Left renal cortex interstitium (tissue), 4 donors: ENCODE measurements around the gene PBX2. TPM values are rescaled to one million over a fixed set of nuclear protein-coding genes. Genes with fewer than 3 reads are reported as not detected.
"Not testable (repeated sequence)": the region's sequence is repeated elsewhere in the genome, so short reads cannot be mapped to it uniquely, and the experiment has no call there.

Experiments
- DNase-seq, 4 donors: peaks; one replicate each; pipeline ENCODE4 v3.0.0-alpha.2; 2013; ENCODE audit warnings: low read depth in 4 of 4, low spot score in 2 of 4, missing footprints in 1 of 4
- polyA plus RNA-seq, 4 donors: library from polyadenylated mRNA; unstranded; fragments of 120-200 nt; gene quantifications; one replicate each; pipeline ENCODE4 v1.2.1, GENCODE V29; 2013; ENCODE audit not compliant: insufficient read length in 4 of 4

PBX2 gene
- polyA plus RNA-seq, 4 donors: 150 to 221 (median 179) TPM

- no peak for DNase-seq
These were observed 37.9 kb downstream of the PBX2 start, which contains the start of gene PRRT1 for GRCh38 chr6:32151863-32152768. Gene PRRT1 (minus strand): TSS chr6:32151939. CDS start chr6:32151827, 112 bp downstream.

DNA sequence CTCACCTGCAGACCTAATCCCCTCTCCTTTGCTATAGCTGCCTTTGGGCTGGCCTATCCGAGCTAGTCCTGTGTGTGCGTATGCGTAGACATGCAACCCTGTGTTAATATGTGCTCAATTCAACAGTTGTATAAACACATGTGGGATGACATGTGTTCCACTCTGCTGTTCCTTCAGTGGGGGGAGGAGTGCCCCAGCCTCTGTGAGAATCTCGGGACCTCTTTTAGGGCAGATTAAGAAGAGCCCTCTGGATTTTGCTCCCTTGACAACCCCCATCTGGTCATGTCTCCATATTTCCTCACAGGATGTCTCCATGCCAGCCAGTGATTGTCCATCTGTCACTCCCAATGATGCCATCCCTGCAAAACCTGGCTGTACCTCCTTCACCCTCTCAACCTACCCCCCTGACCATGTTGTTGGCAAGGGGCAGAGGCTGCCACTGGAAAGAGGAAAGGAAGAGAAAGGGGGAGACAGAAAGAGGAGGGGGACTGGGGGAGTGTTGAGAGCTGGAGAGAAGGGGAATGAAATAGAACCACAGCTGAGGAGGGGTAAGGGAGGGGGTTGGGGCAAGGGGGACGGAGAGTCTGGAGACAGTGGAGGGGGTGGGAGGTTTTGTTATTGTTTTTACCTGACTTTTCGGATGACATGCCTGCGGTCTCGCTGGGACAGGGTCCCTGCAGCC, 38.7 kb downstream of the PBX2 start:
- no peak for DNase-seq

- DNase-seq: no peak
These were observed 39.8 kb downstream of the PBX2 start for GRCh38 chr6:32149932-32150870.

DNA sequence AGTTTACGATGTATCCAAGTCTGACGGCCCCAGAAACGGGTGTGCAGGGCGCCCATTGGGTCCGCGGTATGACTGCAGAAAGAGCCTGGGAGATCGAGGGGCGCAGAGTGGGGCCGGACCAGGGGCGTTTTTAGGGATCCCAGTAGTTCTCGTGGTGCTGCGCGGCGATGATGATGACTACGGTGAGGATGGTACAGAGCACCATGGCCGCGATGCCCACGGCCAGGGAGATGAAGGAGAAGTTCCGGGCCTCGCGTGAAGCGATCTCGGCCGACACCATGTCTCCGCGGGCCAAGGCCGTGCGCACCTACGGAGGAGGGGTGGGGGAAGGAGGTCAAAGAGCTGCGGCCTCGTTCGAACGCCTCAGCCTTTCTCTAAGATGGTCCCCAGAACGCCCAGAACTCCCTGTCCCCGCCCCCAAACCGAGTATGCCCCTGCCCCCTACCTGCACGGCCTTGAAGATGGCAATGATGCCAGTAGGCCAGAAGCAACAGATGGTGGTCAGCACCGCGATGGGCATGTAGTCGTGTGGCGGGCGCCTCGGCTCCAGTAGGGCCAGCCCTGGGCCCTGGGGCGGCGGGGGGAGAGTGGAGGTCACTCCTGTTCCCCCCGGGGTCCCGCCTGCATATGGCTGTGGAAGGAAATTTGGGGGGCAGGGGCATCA, 40.8 kb downstream of the PBX2 start:
- DNase-seq: no peak

DNA sequence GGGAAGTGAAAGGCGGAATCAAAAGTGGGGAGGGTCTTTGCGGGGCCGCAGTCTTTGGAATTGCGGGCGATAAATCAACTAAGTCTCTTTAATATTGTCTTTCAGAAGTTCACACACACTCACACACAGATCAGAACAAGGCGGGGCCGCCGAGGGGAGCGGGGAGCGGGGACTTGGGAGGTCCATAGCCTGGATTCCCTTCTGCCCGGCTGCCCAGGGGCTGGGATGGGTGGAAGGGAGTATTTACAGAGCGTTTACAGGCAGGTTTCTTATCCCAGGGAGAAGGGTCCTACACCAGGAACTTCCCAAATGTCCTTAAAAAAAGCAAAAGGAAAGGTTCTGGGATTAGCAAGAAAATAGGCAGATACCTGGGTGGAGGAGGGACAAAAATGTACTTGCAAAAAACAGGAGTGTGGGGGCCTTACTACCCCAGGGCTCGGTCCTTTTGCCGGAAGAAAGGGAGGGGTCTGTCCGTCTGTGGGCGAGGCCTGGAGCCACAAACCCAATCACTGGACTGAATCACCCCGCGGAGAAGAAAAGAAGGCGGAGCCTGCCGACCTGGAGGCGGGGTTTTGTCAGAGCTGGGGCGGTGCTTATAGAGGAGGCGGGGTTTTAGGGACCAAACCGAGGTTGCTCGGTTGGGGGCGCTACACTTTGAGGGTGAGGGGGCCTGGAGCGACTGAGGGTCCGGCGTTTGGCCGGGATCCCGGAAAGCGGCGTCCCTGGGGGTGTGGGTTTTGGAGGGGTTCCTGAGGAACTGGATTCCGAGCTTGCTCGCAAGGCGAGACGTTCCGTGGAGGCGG, 41.5 kb downstream of the PBX2 start:
- DNase-seq: peak in 1 of 4 donors; percentile 65

- DNase-seq: no peak
These were observed 42.4 kb downstream of the PBX2 start for GRCh38 chr6:32147401-32148132.

- DNase-seq: no peak
These were observed 43.3 kb downstream of the PBX2 start for GRCh38 chr6:32146687-32147086.

- DNase-seq: no peak
These were observed 43.7 kb downstream of the PBX2 start for GRCh38 chr6:32146287-32146686.

DNA sequence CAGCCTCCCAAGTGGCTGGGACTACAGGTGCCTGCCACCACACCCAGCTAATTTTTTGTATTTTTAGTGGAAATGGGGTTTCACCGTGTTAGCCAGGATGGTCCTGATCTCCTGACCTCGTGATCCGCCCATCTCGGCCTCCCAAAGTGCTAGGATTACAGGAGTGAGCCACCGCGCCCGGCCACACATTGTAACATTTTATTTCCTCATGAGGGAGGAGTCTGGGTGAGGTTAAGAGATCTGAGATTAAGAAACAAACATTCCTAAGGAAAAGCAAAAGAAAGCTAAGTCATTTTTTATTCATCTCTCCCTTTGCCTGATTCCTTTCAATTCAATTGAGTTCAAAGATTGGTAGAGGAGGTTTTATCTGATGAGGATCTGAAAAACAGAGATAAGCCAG, 45.8 kb downstream of the PBX2 start:
- not testable (repeated sequence) for DNase-seq

DNA sequence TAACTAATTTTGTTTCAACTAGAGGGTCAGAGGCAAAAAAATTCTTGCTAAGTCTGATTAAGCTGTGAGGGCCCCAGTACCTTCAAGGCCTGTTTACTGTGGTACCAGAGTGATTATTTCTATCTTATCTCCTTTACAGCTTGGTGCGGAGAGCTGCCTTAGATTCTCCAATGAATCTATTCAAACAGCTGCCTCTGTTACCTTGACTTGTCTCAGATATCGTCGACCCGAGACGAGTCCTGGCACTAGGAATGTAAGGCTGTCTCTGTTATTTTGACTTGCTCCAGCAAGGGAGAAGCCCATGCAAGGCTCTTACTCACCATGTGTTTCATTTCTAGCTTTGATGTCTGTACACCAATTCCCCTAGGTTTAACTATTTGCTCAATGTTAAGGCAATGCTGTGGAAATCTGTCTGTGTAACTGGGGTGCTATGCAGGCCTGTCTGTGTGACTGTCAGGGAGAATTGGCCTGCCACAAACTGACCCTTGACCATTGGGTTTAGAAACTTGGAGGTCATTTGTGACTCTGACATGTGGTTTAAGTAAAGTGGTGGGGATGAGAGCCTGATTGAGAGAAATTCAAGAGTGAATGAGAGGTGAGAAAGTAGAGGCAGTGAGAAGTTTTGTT, 49.5 kb downstream of the PBX2 start:
- DNase-seq: no peak

DNA sequence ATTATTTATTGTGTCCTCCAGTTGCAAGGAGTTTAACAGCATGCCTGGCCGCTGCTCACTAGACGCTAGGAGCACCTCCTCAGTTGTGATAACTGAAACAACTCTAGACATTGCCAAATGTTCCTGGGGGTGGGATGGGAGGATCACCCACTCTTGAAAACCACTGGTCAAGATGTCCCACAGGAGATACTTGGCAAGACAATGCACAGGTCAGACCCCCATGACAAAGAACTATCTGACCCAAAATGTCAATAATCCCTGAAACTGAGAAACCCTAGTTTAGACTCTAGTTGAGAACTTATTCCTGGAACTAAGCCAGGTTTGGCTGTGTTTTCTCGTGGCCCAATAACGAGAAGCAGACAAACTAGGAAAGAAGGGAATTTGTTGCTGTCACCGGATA, 50.4 kb downstream of the PBX2 start:
- no peak for DNase-seq

DNA sequence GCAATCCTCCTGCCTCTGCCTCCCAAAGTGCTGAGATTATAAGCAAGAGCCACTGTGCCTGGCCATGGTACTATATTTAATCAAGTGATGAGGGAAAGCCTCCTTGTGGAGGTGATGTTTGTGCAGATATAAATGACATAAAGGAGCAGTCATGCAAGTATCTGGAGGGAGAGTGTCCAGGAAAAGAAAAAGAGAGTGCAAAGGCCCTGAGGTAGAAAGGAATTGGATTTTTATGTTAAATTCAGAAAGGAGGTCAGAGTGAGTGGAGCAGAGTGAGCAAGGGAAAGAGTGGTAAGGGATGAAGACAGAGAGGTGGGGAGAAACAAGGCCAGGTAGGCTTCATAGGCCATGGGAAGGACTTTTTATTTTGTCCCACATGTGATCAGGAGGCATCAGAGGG, 52.5 kb downstream of the PBX2 start:
- DNase-seq: no peak

Other genes starting within 250 kb of the PBX2 start
- gene CFB, start 244.1 kb downstream of the PBX2 start, polyA plus RNA-seq: 10 to 100 TPM in 1 of 4 donors, 1 to 10 TPM in 3; 6.5 to 22.2 (median 7.1) TPM
- 100 to 1,000 TPM in 1 of 4 donors, 10 to 100 TPM in 3; 88.5 to 105 (median 91.7) TPM for gene NELFE, start 231.2 kb downstream of the PBX2 start, polyA plus RNA-seq
- gene SKIC2, start 231.0 kb downstream of the PBX2 start, polyA plus RNA-seq: 10 to 100 TPM; 36.4 to 56.9 (median 45.8) TPM
- gene DXO, start 218.1 kb downstream of the PBX2 start, polyA plus RNA-seq: 10 to 100 TPM; 22.9 to 42.2 (median 32.9) TPM
- 10 to 100 TPM; 11.9 to 24.1 (median 15.8) TPM for gene C4A, start 208.1 kb downstream of the PBX2 start, polyA plus RNA-seq
- gene C4B, start 175.4 kb downstream of the PBX2 start, polyA plus RNA-seq: 10 to 100 TPM; 10.7 to 24.8 (median 17.0) TPM
- gene CYP21A2, start 151.8 kb downstream of the PBX2 start, polyA plus RNA-seq: 1 to 10 TPM in 2 of 4 donors, under 1 TPM in 2; 0.61 to 1.4 (median 1.1) TPM
- gene TNXB, start 80.9 kb downstream of the PBX2 start, polyA plus RNA-seq: 1 to 10 TPM; 2.7 to 4.9 (median 4.9) TPM
- gene ATF6B, start 62.0 kb downstream of the PBX2 start, polyA plus RNA-seq: 100 to 1,000 TPM in 1 of 4 donors, 10 to 100 TPM in 3; 88.4 to 123 (median 95.4) TPM
- gene FKBPL, start 59.9 kb downstream of the PBX2 start, polyA plus RNA-seq: 1 to 10 TPM; 6.3 to 9.6 (median 7.7) TPM
- gene PRRT1, start 38.3 kb downstream of the PBX2 start, polyA plus RNA-seq: 1 to 10 TPM; 2.2 to 4.4 (median 3.1) TPM
- 10 to 100 TPM; 27.9 to 50.9 (median 36.7) TPM for gene PPT2, start 36.1 kb downstream of the PBX2 start, polyA plus RNA-seq
- gene EGFL8, start 25.6 kb downstream of the PBX2 start, polyA plus RNA-seq: 10 to 100 TPM; 12.0 to 46.0 (median 32.2) TPM
- gene AGPAT1, start 14.1 kb downstream of the PBX2 start, polyA plus RNA-seq: 100 to 1,000 TPM in 3 of 4 donors, 10 to 100 TPM in 1; 93.4 to 114 (median 104) TPM
- 100 to 1,000 TPM in 3 of 4 donors, 10 to 100 TPM in 1; 95.7 to 113 (median 106) TPM for gene RNF5, start 11.8 kb downstream of the PBX2 start, polyA plus RNA-seq
- 10 to 100 TPM; 10.8 to 37.0 (median 20.3) TPM for gene AGER, start 5.9 kb downstream of the PBX2 start, polyA plus RNA-seq
- gene GPSM3, start 2.4 kb upstream of the PBX2 start, polyA plus RNA-seq: 10 to 100 TPM in 3 of 4 donors, 1 to 10 TPM in 1; 9.5 to 12.0 (median 11.3) TPM
- gene NOTCH4, start 33.9 kb upstream of the PBX2 start, polyA plus RNA-seq: 10 to 100 TPM; 14.9 to 30.8 (median 18.4) TPM
- under 1 TPM in 1 of 4 donors, not detected in 3; 0.24 TPM for gene TSBP1, start 181.7 kb upstream of the PBX2 start, polyA plus RNA-seq
- gene BTNL2, start 217.0 kb upstream of the PBX2 start, polyA plus RNA-seq: 1 to 10 TPM in 2 of 4 donors, under 1 TPM in 2; 0.14 to 1.8 (median 0.85) TPM
- gene HLA-DRA, start 249.7 kb upstream of the PBX2 start, polyA plus RNA-seq: 100 to 1,000 TPM in 1 of 4 donors, 10 to 100 TPM in 3; 52.7 to 119 (median 80.0) TPM